IPS-NIHi11 (cell line): Measurements from ENCODE around the gene LRFN2.

Experiments used
- DNase-seq: peaks from one replicate; pipeline ENCODE4 v3.0.0; 2012; ENCODE audit warnings: mixed read lengths, low spot score

The LRFN2 gene

GRCh38 chr6:40477246-40478126 lies 109.7 kb downstream of the LRFN2 start:
- peak; percentile 33 for DNase-seq

- no peak for DNase-seq
Measured at GRCh38 chr6:40476673-40477072, 110.5 kb downstream of the LRFN2 start.

GRCh38 chr6:40474937-40475336 lies 112.2 kb downstream of the LRFN2 start:
- no peak for DNase-seq

GRCh38 chr6:40473026-40473425 lies 114.1 kb downstream of the LRFN2 start:
- DNase-seq: no peak

- DNase-seq: no peak
Measured at GRCh38 chr6:40472353-40472752, 114.8 kb downstream of the LRFN2 start.

- no peak for DNase-seq
Measured at GRCh38 chr6:40471243-40471642, 115.9 kb downstream of the LRFN2 start.

GRCh38 chr6:40469323-40469722 lies 117.8 kb downstream of the LRFN2 start:
- no peak for DNase-seq

GRCh38 chr6:40466986-40467539 lies 120.1 kb downstream of the LRFN2 start:
- no peak for DNase-seq

GRCh38 chr6:40461643-40462042 lies 125.5 kb downstream of the LRFN2 start:
- no peak for DNase-seq

GRCh38 chr6:40460380-40460779 lies 126.8 kb downstream of the LRFN2 start:
- no peak for DNase-seq

- DNase-seq: no peak
Measured at GRCh38 chr6:40457261-40457660, 129.9 kb downstream of the LRFN2 start.

GRCh38 chr6:40456390-40457013 lies 130.7 kb downstream of the LRFN2 start:
- DNase-seq: no peak

- no peak for DNase-seq
Measured at GRCh38 chr6:40455686-40456389, 131.3 kb downstream of the LRFN2 start.

- no peak for DNase-seq
Measured at GRCh38 chr6:40450483-40450882, 136.7 kb downstream of the LRFN2 start.

- no peak for DNase-seq
Measured at GRCh38 chr6:40444811-40445210, 142.4 kb downstream of the LRFN2 start.

- DNase-seq: no peak
Measured at GRCh38 chr6:40444312-40444711, 142.9 kb downstream of the LRFN2 start.

GRCh38 chr6:40443842-40444241 lies 143.3 kb downstream of the LRFN2 start:
- DNase-seq: no peak

- DNase-seq: no peak
Measured at GRCh38 chr6:40442591-40442990, 144.6 kb downstream of the LRFN2 start.

GRCh38 chr6:40441150-40441549 lies 146.0 kb downstream of the LRFN2 start:
- no peak for DNase-seq

GRCh38 chr6:40440053-40440452 lies 147.1 kb downstream of the LRFN2 start:
- no peak for DNase-seq

GRCh38 chr6:40439026-40439800 lies 148.0 kb downstream of the LRFN2 start:
- DNase-seq: no peak
